SW480 (cell line): ENCODE results near the gene ZBTB9.

Experiments
- DNase-seq: peaks from one replicate; pipeline ENCODE4 v3.0.0-alpha.2; 2016; ENCODE audit warnings: low spot score

ZBTB9 gene, protein sequence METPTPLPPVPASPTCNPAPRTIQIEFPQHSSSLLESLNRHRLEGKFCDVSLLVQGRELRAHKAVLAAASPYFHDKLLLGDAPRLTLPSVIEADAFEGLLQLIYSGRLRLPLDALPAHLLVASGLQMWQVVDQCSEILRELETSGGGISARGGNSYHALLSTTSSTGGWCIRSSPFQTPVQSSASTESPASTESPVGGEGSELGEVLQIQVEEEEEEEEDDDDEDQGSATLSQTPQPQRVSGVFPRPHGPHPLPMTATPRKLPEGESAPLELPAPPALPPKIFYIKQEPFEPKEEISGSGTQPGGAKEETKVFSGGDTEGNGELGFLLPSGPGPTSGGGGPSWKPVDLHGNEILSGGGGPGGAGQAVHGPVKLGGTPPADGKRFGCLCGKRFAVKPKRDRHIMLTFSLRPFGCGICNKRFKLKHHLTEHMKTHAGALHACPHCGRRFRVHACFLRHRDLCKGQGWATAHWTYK

GRCh38 chr6:33454009-33454946 lies at the start of gene ZBTB9:
Gene ZBTB9, plus strand, starts transcription at chr6:33454576. Its CDS starts 525 bp downstream, at chr6:33455101.
- peak; percentile 94 for DNase-seq

- no peak for DNase-seq
Measured at GRCh38 chr6:33404884-33405283, 49.5 kb upstream of the ZBTB9 start.

DNA sequence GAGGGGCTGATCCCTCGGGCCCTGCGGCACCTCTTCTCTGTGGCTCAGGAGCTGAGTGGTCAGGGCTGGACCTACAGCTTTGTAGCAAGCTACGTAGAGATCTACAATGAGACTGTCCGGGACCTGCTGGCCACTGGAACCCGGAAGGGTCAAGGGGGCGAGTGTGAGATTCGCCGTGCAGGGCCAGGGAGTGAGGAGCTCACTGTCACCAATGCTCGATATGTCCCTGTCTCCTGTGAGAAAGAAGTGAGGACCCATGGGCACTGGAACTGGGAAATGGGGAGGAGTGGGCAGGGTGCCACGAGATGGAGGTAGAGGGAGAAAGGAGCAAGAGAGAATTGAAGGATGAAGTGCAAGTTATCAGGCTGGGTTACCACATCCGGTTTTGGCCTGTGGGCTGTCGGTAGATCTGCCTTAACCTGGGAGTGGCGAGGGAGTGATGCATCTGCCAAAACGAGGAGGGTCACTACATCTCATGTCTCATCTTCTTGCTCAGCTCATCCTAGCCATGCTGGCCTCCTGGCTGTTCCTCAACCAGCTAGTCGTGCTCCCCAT lies 48.9 kb upstream of the ZBTB9 start:
- DNase-seq: no peak

GRCh38 chr6:33406126-33406525 lies 48.2 kb upstream of the ZBTB9 start:
- DNase-seq: no peak

DNA sequence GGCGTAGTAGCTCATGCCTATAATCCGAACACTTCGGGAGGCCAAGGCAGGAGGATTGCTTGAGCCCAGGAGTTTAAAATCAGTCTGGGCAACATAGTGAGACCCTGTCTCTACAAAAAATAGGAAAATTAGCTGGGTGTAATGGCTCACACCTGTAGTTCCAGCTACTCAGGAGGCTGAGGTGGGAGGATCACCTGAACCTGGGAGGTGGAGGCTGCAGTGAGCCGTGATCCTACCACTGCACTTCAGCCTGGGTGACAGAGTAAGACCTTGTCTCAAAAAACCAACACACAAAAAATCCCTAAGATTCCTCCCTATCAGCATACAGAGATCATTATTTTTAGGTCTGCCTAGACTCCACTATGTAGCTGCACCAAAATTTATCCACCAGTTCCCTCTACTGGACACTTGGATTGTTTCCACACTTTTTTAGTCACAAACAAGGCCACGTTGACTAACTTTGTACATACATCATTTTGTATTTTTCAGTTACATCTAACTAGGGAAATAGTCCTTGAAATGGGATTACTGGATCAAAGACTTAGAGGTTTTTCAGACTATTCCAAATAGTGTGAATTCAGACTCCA lies 47.2 kb upstream of the ZBTB9 start:
- no peak for DNase-seq

DNA sequence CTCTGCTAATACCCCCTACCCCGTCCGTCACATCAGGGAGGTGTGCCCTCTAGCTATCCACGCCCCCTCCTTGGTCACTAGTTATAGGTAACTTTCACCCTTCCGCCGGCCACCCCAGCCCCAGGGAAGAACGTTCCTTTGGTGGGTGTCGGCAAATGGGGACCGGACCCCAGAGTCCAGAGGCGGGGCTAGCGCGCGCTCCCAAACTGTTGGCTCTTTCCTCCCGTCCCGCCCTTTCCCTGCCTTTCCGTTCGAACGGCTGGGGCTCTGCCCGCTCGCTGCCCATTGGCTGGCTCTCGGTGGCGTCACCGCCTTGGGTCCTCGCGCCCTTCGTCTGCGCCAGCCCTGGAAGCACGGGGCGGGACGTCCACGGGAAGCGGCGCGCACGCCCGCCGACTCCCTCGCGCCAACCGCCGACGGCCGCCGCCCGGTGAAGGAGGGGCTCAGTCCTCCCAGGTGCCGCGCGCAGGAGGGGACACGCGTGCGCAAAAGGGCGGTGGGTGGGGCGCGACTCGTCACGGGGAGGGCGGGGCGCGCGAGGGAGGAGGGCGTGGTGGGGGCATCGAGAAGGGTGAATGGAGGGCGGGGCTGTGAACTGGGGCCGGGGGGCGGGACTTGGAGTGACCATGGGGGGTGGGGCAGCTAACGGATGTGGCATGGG lies 44.2 kb upstream of the ZBTB9 start:
- peak; percentile 90 for DNase-seq

GRCh38 chr6:33410711-33411631 lies 43.4 kb upstream of the ZBTB9 start, which contains the start of gene PHF1:
Gene PHF1, plus strand, starts transcription at chr6:33411014. Its CDS starts 1,250 bp downstream, at chr6:33412264.
- DNase-seq: peak; percentile 69

DNA sequence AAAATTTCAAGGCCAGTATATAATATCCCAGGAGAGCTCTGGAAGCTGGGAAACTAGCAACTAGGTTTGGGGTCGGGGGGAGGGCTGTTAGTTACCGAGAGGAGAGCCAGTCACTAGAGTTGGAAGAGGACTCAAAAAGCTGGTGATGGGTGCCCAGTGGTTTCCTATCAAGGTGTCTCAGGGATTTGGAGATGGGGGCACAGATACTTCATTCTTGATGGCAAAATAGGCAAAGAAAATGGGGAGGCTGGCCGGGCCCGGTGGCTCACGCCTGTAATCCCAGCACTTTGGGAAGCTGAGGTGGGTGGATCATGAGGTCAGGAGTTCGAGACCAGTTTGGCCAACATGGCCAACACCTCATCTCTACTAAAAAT lies 42.8 kb upstream of the ZBTB9 start:
- no peak for DNase-seq

- no peak for DNase-seq
Measured at GRCh38 chr6:33412140-33413009, 42.0 kb upstream of the ZBTB9 start.

DNA sequence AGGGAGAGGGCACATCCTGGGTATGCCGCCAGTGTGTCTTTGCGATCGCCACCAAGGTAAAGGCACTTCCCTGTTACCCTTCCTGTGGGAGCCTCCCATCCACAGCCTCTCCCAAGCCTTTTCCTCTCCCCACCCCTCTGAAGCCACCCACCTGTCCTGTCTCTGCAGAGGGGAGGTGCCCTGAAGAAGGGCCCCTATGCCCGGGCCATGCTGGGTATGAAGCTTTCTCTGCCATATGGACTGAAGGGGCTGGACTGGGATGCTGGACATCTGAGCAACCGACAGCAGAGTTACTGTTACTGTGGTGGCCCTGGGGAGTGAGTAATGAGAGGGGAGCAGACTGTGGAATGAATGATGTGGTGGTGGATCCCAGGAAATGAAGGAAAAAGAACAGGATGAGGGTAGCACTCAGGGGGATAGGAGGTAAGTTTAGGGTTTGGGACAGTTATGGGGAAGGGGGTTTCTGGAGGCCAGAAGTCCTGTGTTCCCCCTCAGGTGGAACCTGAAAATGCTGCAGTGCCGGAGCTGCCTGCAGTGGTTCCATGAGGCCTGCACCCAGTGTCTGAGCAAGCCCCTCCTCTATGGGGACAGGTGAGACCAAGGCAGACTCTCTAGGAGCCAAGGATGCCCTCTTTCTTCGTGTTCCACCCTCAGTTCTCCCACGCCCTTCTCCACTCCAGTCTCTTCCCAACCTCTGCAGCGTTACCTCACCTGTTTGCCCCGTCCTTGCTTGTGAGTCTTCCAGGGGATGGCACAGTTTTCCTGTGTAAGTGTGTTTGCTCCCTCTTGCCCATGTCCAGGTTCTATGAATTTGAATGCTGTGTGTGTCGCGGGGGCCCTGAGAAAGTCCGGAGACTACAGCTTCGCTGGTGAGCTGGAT lies 40.9 kb upstream of the ZBTB9 start:
- DNase-seq: no peak

DNA sequence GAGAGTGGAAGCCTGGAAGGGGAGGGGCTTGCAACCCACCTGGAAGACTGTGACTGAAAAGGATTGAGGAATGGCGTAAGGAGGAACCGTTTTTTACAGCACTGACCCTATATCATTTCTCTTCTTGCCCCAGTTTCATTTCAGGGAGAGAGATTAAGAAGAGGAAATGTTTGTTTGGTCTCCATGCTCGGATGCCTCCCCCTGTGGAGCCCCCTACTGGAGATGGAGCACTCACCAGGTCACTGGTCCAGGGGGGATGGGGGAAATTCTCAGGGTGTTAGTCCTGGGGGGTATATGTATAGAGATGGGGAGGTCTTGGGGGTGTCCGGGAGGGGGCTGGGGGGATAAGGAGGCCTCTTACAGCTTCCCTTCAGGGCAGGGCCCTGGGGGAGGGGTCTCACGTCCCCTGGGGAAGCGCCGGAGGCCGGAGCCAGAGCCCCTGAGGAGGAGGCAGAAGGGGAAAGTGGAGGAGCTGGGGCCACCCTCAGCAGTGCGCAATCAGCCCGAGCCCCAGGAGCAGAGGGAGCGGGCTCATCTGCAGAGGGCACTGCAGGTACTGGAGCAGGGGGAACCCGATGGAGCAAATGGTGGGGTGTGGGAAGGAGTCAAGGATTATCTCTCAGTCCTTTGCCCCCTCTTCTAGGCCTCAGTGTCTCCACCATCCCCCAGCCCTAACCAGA lies 39.6 kb upstream of the ZBTB9 start:
- no peak for DNase-seq

DNA sequence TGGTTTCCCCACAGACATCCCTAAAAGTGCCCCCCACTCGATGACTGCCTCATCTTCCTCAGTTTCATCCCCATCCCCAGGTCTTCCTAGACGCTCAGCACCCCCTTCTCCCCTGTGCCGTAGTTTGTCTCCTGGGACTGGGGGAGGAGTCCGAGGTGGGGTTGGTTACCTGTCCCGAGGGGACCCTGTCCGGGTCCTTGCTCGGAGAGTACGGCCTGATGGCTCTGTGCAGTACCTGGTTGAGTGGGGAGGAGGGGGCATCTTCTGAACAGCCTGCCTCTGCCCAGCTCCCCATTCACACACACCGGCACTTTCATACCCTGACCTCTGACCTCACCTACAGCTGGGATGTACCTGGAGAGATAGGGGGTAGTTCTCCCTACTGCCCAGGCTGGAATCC lies 38.5 kb upstream of the ZBTB9 start:
- no peak for DNase-seq

DNA sequence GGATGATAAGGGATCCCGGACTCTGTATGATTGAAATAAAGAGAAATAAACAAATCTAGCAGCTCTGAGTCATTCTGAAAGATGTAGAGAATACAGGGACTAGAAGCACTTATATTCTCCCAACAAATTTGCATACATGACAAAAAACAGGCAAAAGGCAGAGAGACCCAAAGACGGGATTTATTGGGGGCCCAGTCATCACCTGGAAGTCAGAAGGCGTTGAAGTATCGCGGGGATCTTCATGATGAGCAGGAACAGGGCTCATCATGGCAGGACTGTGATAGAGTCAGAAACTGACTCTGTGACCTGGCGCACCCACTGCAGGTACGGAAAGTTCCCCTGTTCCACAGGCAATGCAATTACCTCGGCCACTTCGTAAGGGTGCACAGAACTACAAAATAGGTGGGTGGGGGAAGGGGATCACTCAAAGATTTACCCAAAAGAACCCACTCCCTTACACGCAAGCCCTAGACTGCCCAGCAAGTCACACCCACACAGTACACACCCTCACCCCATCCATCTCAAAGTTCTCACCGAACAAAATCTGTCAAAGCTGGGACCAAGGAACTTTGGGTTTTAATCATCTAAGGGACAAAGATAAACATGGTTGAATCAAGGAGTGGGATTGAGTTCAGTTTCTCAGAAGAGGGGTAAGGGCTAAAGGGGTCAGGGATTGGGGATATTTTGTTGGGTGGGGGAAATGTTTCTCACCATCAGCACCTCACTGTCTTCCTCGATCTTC lies 37.8 kb upstream of the ZBTB9 start:
- no peak for DNase-seq

- DNase-seq: peak; percentile 44
Measured at GRCh38 chr6:33417128-33417902, 37.1 kb upstream of the ZBTB9 start.

DNA sequence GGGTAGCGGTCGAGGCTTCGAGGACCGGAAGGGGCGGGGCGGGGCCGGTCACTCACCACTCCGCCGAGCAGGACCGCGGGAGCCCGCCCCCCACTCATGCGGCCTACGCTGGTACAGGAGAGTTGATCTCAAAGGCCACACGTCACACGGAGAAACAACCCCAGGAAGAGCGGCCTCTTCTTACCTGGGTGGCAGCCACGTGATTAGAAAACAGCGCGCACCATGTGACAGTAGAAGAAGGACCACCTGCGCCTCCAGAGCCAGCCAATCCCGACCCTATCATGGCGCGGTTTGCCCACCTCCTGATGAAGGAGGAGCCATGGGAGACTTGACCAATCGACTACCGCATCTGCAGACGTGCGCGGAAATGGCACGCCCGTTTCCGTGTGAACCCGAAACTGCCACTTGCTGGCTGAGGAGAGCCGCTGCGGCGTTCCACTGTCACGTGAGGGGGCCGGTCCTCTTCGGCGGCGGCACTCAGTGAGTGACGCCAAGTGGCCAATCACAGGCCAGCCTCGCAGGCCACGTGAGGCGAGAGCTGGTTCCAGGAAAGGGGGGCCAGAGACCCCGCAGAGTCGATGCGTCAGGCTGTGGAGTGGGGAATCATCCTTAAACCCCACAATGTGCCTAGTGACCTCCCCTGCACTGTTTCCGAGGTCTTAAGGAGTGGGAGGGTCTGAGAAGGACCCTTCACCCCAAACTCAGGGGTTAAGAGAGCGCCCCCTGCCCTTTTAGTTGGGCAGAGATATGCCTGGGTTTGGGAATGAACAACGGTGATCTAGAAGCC lies 36.3 kb upstream of the ZBTB9 start, which contains the start of gene CUTA:
CUTA (minus strand) TSS at position 205 of the 787 bp plus-strand sequence; CDS start at position 98, 107 bp downstream.
- DNase-seq: peak; percentile 98
